AG08396 (cell line): Measurements from ENCODE around the gene OR6V1.
"Not testable (repeated sequence)": the region's sequence is repeated elsewhere in the genome, so short reads cannot be mapped to it uniquely, and the experiment has no call there.

ENCODE experiments used
- DNase-seq: peaks from one replicate; pipeline ENCODE4 v3.0.0; 2012; ENCODE audit warnings: low spot score, mixed read lengths

The OR6V1 gene

DNA sequence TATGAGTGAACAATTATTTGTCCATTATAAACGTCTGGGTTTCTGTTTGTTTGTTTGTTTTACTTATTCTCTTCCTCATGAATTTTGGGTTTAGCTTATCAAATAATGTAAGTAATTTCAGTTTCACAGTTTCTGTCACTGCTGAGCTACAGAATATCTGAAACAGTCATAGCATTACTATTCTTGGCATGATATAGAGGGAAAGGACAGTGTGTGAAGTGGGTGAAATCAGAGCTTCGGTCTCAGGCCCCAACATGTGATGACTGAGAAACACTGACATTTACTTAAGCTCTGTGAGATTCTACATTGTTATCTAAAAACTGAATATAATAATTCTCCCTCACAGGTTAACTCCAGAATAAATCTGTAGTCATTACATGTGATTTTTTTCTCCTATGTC is 8.8 kb upstream of the OR6V1 start:
- DNase-seq, result no peak

DNA sequence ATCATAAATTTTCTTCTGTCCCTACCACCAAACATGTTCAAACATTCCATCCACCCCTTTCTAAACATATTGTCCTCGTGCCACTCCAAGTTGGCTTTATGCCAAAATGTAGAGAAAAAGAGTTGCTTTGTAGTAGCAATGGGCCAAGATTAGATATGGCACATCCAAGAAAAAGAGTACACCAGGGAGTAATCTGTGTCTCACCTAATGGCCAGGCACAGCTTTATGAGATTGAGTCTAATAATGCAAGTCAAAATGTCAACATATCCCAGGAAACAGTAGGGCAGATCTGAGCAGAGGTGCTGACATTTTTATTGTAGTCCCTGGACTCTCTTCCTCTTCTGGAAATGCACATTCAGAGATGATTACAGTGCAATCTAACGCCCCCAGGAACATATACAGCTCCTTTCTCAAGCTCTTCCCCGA is 5.7 kb upstream of the OR6V1 start:
- no peak for DNase-seq

DNA sequence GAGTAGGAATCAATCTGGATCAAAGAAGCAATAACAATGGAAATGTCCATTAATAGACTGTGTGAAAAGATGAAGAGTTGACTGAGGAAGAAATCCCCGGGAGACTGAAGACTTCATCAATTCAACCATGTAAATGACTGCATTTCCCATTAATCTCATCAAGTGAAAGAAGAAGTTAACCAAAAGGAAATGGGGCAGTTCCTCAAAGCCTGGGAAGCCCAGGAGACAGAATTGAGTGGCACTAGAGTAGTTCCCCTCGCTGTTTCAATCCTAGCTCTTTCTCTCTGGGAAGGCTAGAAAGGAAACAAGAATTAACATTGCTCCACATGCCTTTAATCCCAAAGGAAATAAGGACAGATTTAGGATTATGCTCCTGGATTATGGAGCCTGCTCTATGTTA is 4.8 kb upstream of the OR6V1 start:
- no peak for DNase-seq

DNA sequence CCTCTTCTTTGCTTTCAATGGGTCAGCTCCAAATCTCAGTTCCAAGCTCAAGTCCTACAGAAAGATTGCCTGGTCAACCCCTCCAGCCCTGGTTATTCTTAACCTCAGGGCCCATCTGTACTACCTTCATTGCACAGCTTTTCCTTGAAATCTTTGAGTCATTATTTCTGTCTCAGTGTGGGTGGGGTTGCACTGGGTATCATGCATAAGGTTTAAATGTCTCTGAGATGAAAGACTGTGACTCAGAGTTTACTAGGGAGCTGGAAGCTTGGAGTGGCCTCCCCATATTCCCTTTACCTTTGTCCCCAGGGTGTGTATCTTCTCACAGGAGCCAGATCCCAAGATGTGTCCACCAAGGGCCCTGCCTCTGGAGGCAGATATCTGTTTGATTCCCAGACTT is 3.3 kb upstream of the OR6V1 start:
- DNase-seq, result no peak

DNA sequence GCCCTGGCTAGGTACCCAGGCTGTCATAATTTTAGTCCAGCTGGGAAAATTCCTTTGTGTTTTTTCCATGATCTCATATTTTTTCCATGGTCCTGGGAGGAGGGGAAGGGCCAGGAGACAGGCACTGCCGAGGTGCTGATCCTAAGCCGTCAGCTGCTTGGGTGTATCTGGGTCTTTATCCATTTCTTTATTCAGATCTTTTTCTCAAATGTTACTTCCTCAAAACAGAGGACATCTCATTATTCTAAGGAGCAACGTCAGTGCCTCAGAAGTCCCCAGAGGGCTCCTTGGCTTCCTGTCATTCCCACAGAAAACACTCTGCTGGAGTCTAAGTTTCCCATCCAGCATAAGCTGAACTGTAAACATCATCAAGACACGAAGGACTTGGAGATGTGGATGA is 2.8 kb upstream of the OR6V1 start:
- no peak for DNase-seq

DNA sequence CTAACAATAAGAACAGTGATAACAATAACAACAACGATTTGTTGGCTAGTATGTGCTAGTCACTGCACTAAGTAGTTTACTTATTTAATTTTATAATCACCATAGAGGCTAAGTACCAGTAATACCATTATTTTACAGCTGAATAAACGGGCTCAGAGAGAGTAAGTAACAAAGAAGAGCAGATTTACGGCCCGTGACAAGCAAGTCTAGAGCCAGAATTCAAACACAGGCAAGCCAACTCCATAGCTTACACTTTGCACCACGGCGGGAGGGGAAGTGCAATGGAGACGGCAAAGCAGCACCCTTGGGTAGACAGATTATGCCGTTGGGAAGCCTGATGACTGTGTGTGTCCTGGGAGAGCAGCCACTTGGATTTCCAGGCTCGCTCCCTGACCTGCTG is 1.2 kb upstream of the OR6V1 start:
- DNase-seq, result no peak

DNA sequence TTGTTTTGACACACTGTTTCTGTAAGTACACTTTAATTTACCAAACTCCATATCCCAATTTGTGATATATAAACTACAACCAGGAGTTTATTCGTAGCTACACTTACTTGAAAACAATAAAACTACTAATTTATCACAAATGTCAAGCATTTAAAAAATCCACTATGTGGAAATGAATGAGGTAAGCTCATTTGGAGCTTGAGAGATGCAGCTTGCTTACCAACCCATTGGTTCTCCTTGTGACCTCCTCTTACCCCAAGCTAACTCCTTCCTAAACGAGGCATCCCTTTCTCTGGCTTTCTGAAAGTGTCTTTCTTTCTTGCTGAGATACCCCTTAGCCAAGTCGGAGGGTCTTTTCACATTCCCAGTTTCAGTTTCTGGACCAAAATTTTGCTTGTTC is 2.5 kb downstream of the OR6V1 start:
- DNase-seq, result no peak

DNA sequence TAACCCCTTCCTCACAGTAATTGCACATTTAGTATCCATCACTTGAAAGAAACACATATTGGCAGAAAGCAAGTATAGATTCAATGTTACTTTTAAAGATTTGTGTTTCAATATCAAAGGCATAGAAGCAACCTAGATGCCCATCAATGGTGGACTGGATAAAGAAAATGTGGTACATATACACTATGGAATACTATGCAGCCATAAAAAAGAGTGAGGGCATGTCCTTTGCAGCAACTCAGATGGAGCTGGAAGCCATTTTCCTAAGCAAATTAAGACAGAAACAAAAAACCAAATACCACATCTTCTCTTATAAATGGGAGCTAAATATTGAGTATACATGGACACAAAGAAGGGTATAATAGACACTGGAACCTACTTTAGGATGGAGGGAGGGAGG is 3.6 kb downstream of the OR6V1 start:
- DNase-seq, result no peak

DNA sequence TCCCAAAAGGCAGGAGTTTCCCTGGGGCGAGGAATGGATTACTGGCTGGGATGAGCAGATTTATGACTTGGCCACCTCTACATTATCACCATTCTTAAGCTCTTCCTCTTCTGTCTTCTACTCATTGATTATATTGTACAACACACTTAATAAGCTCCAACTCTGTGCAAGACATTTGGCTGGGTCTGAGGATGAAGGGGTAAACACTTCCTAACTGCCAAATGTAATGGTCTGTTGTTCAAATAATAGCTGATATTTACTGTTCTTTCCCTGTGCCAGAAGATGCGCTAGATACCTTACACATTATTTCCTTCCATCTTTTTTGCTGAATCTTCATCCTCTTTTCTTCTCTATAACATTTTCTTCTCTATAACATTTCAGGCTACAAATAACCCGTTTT is 11.6 kb downstream of the OR6V1 start:
- DNase-seq, result no peak

DNA sequence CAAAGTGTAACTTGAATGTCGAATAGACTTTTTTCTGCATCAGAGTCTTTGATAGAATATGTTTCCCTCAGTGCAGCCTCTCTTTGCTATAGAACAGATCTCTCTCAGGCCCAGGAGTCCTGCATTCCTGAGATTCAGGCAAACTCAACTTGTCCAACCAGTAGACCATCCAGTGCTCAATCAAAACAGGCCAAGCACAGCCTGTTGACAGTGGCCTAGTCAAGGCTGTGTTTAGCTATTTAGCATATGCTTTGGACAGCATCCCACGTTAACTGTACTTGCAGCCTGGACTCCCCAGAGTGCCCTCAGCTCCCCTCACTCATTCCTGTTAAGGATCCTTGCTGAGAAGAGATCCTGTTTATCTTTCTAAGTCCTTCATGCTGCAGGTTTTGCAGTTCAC is 16.3 kb downstream of the OR6V1 start:
- DNase-seq, result no peak

DNA sequence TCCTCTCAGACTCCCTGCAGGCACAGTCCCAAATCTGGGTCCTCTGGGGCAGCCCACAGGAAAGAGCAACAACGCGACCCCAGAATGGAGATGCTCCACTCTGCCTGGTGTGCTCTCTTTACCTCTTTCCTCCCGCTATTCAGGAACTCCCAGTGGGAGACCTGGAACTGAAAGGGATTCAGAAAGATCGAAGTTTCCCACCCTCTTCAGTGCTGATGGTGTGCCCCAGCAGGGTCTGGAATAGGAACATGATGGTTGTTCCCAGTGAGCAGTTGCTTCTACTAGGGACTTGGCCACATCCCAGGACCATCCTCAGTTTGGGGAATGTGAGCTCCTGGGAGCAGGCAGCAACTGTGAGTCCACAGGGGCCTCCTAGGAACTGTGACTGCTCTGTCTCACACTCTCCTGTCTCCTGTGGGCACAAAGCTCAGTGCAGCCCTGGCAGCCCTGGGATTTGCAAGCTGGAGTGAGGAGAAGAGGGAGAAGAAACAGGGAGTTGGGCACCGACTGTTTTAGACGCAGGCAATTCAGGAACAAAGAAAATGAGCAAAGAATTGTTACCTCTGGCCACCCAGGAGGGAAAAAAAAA is 17.9 kb downstream of the OR6V1 start:
- no peak for DNase-seq

DNA sequence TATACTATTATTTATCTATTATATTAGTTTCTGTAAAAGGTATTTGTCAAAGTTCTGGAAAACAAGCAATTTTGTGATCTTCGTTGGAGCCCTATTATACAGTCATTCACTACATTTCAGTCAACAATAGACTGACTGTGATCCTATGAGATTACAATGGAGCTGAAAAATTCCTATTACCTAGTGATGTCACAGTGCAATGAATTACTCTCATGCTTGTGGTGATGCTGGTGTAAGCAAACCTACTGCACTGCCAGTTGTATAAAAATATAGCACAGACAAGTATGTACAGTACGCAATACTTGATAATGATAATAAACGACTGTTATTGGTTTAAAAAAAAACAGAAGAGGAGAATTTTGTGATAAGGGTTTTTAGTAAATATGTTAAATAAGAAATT is 21.4 kb downstream of the OR6V1 start:
- no peak for DNase-seq

DNA sequence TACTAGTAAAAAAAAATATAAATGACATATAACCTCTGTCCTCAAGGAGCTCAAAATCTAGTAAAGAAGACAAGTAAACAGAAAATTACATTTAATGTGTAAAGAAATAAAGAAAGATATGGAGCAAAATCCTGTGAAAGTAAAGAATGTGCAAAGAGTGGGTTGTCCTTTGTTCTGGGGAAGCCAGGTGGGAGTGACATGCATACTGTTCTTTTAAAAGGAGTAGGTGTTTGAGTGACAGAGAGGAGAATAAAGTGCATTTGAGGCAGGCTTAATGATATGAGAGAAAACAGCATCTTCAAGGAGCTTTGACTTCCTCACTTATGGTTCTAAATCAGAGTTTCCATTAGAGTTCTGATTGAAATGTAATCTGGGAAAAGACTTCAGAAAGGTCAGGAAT is 22.0 kb downstream of the OR6V1 start:
- DNase-seq, result no peak

DNA sequence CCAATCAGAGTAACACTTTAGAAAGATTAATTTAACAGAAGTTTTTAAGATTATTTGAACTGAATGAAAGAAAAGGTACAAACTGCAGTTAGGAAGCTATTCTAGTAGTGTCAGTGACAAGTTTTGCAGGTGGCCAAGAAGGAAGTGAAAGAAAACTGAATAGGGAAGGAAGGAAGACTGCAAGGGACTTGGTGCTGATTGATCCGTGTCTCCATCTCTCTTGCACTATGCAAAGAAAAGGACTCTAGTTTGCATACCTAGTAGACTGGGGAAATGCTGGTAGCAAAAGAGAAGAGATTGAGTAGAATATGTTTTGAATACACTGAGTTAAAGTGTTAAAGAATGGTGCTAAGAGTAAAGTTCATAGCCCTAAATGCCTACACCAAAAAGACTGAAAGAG is 33.0 kb downstream of the OR6V1 start:
- no peak for DNase-seq

DNA sequence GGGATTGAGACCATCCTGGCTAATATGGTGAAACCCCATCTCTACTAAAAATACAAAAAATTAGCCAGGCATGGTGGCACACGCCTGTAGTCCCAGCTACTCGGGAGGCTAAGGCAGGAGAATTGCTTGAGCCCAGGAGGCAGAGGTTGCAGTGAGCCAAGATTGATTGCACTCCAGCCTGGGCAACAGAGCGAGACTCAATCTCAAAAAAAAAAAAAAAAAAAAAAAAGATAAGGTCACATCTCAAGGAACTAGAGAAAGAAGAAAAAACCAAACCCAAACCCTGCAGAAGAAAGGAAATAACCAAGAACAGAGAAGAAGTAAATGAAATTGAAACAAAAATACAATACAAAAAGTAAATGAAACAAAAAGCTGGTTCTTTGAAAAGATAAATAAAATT is 33.5 kb downstream of the OR6V1 start:
- DNase-seq, result not testable (repeated sequence)

DNA sequence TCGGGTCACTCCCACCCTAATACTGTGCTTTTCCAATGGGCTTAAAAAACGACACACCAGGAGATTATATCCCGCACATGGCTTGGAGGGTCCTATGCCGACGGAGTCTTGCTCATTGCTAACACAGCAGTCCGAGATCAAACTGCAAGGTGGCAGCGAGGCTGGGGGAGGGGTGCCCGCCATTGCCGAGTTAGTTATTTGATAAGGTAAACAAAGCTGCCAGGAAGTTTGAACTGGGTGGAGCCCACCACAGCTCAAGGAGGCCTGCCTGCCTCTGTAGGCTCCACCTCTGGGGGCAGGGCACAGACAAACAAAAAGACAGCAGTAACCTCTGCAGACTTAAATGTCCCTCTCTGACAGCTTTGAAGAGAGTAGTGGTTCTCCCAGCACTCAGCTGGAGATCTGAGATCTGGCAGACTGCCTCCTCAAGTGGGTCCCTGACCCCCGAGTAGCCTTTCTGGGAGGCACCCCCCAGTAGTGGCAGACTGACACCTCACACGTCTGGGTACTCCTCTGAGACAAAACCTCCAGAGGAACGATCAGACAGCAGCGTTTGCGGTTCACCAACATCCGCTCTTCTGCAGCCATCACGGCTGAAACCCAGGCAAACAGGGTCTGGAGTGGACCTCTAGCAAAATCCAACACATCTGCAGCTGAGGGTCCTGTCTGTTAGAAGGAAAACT is 36.5 kb downstream of the OR6V1 start:
- DNase-seq, result not testable (repeated sequence)

DNA sequence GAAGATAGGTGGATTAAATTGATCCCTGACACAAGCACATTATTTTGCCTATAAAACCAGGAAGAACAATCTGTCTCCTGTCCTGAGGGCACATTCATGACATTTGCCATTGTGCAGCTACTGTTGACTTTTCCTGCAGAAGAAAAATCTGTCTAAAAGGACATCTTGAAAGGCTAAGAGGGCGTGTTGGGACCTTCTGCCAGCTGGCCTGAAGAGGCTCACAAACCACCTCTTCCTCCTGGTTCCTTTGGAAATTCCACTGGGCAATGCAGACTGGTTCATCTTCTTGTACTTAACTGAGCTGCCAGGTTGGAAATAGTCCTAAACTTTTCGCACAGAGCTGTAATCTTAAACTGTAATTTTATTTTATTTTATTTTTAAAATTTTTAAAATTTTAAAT is 44.0 kb downstream of the OR6V1 start:
- DNase-seq, result no peak

DNA sequence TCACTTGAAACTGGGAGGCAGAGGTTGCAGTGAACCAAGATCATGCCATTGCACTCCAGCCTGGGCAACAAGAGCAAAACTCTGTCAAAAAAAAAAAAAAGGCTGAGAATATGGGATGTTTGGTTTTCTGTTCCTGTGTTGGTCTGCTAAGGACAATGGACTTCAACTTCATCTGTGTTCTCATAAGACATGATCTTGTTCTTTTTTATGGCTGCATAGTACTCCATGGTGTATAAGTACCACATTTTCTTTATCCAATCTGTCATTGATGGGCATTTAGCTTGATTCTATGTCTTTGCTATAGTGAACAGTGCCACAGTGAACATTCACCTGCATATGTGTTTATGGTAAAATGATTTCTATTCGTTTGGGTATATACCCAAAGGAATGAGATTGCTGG is 47.4 kb downstream of the OR6V1 start:
- DNase-seq, result not testable (repeated sequence)
